HG03039 (cell line): ENCODE results near the gene FILIP1.

Experiments used
- ATAC-seq: cut with Tn5 transposase; IDR thresholded peaks from one replicate; pipeline ENCODE4 v1.9.1; 2021; ENCODE audit warnings: mild to moderate bottlenecking, moderate library complexity; ENCODE audit not compliant: unreplicated experiment

Gene FILIP1

GRCh38 chr6:75348882-75349261 is 144.7 kb downstream of the FILIP1 start:
- ATAC-seq: no peak

- ATAC-seq: no peak
Measured at GRCh38 chr6:75347898-75348610, 145.5 kb downstream of the FILIP1 start.

- ATAC-seq: no peak
Measured at GRCh38 chr6:75345413-75345812, 148.2 kb downstream of the FILIP1 start.

GRCh38 chr6:75344455-75344854 is 149.1 kb downstream of the FILIP1 start:
- ATAC-seq: no peak

GRCh38 chr6:75344021-75344420 is 149.6 kb downstream of the FILIP1 start:
- no peak for ATAC-seq

DNA sequence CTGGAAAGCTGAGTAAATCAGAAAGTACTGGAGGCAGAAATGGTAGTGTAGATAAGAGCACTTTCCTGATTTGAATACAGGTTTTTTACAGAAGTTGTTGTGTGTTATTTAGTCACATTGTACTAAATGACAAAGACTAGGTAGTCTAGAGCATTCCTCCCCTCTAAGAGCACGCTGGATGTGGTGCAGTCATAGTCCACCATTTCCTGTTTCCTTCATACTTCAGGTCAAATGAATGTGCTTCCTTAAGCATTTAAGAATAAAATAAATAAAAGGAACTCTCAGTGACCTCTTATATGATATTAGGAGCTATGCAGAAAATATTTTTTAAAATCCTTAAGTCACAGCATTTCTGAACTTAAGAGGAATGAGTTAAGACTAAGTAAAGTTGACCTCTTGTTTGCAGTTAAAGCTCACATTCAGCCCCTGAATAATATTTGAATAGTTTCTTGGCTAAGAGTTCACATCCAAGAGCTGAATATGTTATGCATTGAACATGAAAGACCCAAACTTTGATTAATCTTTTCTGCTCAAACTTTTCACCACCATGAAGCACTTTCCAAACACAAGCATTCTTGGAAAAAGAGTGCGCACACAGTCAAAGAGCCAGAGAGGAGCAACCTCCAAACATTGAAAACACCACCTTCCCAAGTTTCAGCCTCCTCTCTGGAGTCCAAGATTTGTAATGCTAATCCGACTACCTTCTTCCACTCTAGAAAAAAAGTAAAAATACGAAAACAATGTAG is 155.6 kb downstream of the FILIP1 start:
- ATAC-seq: no peak

DNA sequence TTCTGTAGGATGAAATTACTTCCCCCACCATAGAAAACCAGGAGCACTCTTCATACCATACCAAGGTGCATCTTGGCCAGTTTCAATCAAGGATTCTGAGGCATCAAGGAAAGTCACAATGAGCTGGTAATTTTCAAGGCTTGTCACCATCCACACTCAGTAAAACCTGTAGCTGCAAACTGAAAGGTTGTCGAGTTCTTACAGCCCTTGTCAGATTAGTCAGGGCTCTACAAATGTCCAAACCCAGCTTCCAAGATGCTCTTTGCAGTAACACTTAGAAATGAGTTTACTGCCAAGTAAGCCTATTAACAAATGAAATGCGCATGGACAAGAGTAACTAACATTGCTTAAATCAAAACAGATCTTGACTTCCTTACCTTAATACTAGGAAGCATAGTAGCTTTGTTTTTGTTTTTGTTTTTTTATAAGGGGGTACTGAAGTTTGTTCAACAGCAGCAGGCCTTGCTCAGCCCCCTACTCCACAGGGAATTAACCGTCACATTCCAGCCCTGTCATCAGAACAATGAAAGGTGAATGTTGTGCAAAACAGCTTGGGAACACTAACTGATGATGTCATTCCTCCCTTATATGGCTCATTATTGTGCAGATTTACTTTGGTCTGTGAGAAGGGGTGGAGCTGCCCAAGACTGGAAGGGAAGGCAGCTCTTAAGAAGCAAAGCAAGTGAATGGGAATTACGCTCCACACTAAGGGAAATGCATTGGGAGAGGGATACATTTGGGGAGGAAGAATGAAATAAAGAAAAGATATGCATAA is 159.1 kb downstream of the FILIP1 start:
- no peak for ATAC-seq

- no peak for ATAC-seq
Measured at GRCh38 chr6:75333676-75334200, 159.9 kb downstream of the FILIP1 start.

- ATAC-seq: no peak
Measured at GRCh38 chr6:75331151-75331550, 162.4 kb downstream of the FILIP1 start.

GRCh38 chr6:75329703-75330102 is 163.9 kb downstream of the FILIP1 start:
- no peak for ATAC-seq

GRCh38 chr6:75327807-75328206 is 165.8 kb downstream of the FILIP1 start:
- ATAC-seq: no peak

DNA sequence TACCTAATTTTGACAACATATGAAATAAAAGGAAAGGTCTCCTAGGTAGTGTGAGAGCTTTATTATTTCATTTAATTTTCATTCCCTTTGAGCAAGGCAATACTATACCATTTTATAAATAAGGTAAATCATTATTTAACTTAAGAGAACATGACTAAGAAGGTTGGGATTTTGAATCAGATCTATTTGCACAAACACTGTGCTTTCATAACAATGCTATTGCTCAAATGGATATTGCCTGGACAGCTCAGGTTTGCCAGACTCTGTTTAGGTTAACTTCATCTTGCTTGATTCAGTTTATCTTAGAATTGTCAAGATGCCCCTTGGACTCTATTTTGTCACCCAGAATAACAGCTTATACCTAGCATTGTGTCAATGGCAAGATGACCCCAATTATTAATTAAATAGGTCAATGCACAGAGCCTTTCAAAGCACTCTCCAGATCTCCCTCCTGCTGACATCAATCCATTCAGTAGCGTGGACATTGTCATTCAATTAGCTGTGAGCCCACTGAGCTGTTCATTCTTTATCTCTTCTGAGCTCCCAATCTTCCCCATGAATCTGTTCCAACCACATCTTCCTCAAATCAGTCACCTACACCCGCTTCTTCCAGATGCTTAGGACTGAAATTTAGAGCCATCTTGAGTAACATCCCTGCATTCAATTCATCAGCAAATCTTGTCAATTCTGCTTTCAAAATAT is 166.9 kb downstream of the FILIP1 start:
- no peak for ATAC-seq

DNA sequence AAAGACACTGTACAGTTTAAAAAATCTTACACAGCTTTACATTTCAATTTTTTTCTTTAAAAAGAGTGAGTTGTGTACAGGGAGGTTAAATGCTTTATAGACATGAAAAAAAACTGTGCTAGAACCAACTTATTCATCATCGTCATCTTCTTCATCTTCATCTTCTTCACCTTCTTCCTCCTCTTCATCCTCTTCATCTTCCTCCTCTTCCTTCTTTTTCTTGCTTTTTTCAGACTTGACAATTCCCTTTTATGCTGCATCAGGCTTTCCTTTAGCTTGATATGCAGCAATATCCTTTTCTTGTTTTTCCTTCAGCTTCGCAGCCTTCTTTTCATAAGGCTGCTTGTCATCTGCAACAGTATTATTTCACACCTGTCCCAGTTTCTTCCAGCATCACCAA is 174.7 kb downstream of the FILIP1 start:
- ATAC-seq: no peak

- ATAC-seq: no peak
Measured at GRCh38 chr6:75317503-75318206, 175.9 kb downstream of the FILIP1 start.

- ATAC-seq: no peak
Measured at GRCh38 chr6:75315978-75316377, 177.6 kb downstream of the FILIP1 start.

DNA sequence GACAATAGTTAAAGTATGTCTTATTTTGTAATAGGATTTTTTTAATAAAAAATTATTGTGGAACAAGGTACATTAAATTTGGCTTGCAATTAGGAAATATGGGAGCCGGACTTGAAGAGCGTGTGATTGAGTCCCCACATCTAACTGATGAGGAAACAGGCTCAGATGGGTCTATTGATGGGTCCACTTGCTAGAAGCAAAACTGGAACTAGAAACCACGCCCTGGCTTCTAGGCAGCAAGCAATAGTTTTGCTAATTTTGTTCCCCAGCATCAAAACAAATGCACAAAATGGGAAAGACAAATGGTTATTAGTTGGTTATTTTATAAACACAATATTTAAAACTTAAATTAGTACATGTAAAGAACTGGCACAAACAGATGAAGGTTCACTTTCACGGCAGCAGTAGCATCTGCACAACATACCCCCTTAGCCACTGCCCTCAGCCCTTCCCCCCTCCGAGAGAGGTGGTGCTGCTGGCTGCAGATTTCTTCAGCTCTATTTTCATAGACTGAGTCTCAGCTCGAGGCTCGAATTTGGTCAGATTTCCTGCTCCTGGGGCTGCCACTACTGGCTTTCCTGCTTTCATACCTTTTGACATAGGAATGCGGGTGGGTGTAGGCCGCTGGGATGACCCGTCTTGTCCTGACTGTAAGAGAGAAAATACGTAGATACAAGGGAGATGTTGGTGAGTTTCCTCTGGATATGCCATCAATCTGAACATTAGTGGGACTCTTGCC is 185.2 kb downstream of the FILIP1 start:
- no peak for ATAC-seq

DNA sequence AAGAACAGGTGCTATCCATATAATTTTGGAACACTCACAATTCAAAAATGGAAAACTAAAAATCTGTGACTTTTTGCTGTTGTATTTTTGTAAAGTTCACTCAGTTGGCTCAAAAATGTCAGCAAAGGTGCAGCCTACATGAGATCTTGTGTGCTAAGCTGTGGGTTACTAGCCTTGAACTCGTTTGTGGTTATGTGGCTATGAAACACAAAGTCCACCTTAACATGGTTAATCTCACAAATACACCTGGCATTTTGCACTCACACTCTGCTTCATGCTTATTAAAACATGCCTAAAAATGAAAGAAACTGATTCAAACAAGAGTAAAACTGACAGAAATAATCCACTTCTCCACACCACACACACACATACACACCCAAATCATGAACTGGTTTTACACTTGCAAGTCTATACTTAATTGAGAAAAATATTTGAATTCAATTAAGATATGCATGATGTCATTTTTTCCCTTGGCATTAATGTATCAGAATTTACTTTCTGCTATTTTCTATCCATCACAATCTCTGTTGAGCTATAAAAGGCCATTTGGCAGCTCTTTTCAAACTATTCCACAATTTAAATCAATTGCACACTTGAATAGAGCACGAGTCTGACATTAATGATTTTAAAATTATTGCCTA is 186.1 kb downstream of the FILIP1 start:
- ATAC-seq: no peak

DNA sequence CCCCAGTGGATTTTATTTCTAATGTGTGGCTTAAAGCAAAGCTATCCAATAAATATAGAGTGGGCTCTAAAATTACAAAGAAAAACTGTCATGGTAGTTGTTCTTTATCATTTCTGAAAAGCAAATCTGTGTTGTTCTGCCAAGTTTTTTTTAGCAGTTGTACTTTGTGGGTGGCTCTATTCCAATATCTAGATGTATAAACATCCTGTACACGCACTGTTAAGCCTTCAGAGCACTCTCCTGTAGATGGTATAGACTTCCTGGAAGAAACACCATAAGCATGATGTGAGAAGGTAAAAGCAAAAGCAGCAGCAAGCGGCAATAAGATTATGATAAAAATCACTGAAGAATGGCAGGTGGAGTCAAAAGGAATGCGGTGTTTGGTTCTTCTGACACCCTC is 187.5 kb downstream of the FILIP1 start:
- no peak for ATAC-seq

DNA sequence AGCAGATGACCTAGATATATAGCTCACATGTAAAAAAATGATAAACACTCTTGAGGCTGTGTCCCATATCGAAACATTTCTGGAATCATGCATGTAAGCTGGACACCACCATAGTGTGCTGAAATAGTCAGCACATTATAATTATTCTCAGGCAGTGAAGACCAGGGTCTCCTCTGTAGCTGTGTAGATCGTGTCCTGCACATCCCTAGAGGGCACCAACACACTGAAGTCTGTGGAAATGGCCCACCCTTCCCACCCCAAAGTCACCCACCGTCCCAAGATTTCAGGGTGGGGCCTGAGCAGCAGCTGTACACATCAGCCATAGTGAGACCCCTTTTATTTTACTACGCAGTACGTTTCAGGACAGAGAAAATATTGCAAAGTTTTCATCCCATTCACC is 188.0 kb downstream of the FILIP1 start:
- no peak for ATAC-seq
